GM10266 (cell line): Measurements from ENCODE around the gene HHAT.
"Not testable (repeated sequence)": the region's sequence is repeated elsewhere in the genome, so short reads cannot be mapped to it uniquely, and the experiment has no call there.

Experiments used
- DNase-seq: peaks from one replicate; pipeline ENCODE4 v3.0.0; 2012; ENCODE audit errors: extremely low spot score
- TF ChIP-seq, protein P1 (sequence below): IDR thresholded peaks from 2 replicates; pipeline ENCODE4 v1.5.1; 2012; ENCODE audit warnings: mild to moderate bottlenecking, low read depth; ENCODE audit not compliant: control insufficient read depth, insufficient read depth; ENCODE audit errors: missing control alignments

HHAT gene

GRCh38 chr1:210342986-210343780 is 14.5 kb downstream of the HHAT start:
- TF ChIP-seq, protein P1, sequence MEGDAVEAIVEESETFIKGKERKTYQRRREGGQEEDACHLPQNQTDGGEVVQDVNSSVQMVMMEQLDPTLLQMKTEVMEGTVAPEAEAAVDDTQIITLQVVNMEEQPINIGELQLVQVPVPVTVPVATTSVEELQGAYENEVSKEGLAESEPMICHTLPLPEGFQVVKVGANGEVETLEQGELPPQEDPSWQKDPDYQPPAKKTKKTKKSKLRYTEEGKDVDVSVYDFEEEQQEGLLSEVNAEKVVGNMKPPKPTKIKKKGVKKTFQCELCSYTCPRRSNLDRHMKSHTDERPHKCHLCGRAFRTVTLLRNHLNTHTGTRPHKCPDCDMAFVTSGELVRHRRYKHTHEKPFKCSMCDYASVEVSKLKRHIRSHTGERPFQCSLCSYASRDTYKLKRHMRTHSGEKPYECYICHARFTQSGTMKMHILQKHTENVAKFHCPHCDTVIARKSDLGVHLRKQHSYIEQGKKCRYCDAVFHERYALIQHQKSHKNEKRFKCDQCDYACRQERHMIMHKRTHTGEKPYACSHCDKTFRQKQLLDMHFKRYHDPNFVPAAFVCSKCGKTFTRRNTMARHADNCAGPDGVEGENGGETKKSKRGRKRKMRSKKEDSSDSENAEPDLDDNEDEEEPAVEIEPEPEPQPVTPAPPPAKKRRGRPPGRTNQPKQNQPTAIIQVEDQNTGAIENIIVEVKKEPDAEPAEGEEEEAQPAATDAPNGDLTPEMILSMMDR = no peak
- no peak for DNase-seq

DNA sequence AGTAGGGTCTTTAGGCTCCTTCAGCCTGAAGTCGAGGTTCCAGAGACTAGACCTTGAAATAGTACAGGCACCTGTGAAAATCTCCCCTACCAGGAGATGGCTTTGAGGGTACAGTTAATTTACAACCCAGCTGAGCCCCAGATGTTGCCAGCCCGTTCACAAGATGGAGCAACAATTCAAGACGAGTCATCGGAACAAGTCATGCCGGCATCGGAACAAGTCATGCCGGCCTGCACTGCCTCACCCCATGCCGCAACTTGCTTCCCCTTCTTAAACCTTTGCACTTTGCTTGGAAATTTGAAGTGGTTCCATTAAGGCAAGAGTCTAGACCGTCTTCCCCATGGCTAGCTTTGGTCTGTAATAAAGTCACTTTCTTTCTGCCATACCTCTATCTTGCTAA is 16.0 kb downstream of the HHAT start:
- TF ChIP-seq, protein P1 = no peak
- no peak for DNase-seq

DNA sequence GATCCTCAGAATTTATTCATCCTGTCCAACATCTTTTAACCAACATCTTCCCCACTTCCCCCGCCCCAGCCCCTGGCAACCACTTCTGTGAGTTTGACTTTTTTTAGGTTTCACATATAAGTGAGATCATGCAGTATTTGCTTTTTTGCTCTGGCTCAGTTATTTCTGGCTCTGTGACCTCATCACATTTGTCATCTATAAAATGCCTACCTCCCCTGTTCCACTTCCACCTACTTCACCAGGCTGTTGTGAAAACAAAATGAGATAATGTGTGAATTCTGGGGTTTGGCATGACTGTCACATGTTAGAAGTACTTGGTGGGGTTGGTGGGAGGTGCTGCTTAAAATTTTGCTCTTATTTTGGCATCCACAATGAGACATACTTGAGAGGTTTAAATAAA is 18.4 kb downstream of the HHAT start:
- peak; percentile 42 for DNase-seq
- TF ChIP-seq, protein P1 = no peak

- TF ChIP-seq, protein P1 = no peak
- DNase-seq = no peak
These were observed 22.8 kb downstream of the HHAT start for GRCh38 chr1:210351496-210351895.

- no peak for DNase-seq
- TF ChIP-seq, protein P1 = no peak
These were observed 23.9 kb downstream of the HHAT start for GRCh38 chr1:210352575-210352974.

- DNase-seq = not testable (repeated sequence)
These were observed 25.6 kb downstream of the HHAT start for GRCh38 chr1:210354305-210354704.

- TF ChIP-seq, protein P1 = no peak
- DNase-seq = no peak
These were observed 29.9 kb downstream of the HHAT start for GRCh38 chr1:210358626-210359025.
